ENCODE measurements around the gene PLD3. TPM values are rescaled to one million over a fixed set of nuclear protein-coding genes. Genes with fewer than 3 reads are reported as not detected.
"Not testable (repeated sequence)": the region's sequence is repeated elsewhere in the genome, so short reads cannot be mapped to it uniquely, and the experiment has no call there.

Gene PLD3
- total RNA-seq, 1 experiment from 2014 or later = 110 TPM

DNA sequence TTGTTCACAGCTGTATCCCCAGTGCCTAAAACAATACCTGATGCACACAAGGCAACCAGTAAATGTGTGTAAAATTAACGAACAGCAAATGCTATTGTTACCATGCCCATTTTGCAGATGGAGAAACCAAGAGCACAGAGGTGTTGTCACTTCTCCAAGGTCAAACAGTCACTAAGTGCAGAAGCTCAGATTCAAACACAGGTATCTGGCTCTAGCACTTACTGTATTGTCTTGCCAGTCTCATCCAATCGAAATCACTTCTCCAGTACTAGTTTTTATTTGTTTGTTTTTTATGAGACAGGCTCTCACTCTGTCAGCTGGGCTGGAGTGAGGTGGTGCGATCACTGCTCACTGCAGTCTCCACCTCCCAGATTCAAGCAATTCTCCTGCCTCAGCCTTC is 13.7 kb downstream of the PLD3 start:
- DNase-seq (ENCODE audit: extremely low read depth, low read depth) = no peak

DNA sequence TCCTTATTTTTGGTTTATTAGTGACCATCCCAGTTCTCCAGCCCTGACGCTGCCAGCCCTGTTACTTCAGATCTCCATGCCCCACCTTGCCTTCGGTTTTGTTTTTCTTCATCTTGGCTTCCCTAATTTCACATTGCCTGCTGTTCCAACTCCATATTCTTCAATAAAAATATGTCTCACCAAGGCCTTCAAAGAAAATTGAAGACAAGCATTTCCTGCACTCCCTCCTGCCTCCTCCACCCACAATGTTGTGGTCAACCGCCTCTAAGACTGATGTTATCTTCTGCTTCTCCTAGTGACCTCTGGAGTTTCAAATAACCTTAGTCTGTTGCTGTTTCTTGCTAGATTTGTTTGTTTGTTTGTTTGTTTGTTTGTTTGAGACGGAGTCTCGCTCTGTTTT is 14.6 kb downstream of the PLD3 start:
- DNase-seq (ENCODE audit: extremely low read depth, low read depth) = no peak

DNA sequence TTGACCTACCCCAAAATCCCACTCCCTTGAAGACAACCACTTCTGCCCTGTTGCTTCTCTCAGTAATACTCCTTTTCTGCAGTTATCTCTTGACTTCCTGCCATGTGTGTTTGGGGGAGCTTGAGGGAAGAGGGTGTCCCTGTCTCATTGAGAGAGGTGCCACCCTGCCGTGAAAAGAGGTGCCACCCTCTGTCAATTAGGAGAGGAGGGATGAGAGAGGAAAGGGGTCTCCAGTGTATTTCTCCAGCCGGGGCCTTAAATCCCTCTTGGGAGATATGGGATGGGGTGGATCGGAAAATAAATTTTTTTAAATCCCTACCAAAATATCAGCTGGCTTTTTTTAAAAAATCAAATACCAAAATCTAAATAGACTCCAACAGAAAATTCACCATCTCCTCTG is 16.5 kb downstream of the PLD3 start:
- no peak for DNase-seq (ENCODE audit: extremely low read depth, low read depth)

DNA sequence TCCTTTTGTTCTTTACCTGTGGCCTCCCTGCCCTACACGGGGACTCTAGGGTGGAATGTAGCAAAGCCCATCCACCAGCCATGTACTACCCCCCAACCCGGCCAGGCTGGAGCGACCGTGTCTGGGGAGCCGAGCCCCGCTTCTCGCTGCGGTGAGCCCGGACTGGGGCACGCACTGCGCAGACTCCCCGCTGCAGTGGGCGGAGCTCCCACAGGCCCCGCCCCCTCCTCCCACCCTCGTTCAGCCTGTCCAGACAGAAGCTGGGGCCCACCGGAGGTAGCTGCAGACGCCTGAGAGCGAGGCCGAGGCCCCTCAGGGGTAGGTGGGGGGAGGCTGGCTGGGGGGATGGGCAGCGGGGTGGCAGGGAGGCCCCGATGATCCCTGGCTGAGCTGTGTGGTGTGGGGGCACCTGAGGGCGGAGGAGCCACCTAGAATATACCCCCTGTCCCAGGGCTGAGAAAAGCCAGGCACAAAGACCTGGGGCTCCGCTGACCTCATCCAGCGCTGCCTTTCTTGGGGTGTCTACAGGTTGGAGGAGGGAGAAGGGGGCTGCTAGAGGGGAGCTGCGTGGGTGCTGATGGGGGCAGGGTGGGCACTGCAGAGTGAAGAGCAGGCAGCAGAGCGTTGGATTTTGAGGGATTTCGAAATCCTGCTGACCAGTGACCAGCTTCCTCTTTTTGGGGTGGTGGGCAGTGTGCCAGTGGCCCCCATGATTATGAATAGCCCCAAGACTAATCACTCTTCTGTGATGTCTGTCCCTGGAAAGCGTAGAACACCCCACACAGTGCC is 17.3 kb downstream of the PLD3 start:
- no peak for DNase-seq (ENCODE audit: extremely low read depth, low read depth)

DNA sequence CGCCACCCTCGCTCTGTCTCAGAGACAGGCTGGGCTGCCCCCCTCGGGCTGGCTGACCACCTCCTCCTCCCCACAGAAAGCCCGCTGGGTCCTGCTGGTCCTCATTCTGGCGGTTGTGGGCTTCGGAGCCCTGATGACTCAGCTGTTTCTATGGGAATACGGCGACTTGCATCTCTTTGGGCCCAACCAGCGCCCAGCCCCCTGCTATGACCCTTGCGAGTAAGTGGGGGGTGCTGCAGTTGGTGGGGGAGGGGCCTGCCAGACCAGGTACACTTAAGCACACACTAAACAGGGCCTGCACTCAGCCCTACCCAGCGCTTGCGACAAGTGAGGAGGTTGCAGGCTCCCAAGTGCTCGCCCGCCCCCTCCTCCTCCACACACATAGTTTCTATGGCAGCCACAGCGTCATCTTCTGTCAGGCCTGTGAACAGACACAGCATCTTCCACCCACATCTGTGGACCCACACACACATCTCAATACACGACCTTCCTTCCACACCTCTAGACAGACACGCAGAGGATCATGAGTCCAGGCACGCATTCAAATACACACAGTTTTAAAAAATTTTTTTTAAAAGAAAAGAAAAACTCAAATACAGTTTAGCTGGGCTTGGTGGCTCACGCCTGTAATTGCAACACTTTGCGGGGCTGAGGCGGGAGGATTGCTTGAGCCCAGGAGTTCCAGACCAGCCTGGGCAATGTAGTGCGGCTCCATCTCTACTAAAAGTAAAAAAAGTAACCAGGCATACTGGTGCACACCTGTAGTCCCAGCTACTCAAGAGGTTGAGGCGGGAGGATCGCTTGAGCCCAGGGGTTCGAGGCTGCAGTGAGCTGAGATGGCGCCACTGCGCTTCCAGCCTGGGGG is 18.4 kb downstream of the PLD3 start:
- DNase-seq (ENCODE audit: extremely low read depth, low read depth) = no peak

DNA sequence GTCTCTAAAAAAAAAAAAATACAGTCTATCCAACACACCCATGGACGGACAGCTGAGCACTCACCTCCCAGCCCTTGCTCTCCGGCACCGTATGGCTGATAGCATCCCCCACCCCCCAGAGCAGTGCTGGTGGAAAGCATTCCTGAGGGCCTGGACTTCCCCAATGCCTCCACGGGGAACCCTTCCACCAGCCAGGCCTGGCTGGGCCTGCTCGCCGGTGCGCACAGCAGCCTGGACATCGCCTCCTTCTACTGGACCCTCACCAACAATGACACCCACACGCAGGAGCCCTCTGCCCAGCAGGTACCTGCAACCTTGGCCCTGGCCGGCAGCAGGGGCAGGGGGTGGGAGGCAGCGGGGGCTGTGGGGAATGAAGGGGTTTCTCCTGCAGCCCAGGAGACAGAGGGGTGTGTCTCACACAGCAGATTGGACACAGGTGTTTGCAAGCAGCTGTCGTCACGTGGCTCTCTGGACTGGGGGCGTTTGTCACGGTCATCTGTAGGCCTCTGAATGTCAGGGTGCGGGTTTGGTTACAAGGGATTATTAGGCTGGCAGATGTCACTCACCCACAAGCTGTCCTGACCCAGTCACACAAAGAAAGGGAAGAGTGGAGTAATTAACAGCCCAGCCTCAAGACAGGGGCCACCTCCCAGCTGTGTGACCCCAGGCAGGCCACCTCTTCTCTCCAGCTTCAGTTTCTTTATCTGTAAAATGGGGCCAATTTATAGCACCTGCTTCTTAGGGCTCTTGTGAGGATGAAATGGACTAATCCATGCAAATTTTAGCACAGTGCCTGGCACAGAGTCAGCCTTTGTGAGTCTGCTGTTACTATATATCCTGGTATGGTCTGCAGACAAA is 19.3 kb downstream of the PLD3 start:
- DNase-seq (ENCODE audit: extremely low read depth, low read depth) = no peak

DNA sequence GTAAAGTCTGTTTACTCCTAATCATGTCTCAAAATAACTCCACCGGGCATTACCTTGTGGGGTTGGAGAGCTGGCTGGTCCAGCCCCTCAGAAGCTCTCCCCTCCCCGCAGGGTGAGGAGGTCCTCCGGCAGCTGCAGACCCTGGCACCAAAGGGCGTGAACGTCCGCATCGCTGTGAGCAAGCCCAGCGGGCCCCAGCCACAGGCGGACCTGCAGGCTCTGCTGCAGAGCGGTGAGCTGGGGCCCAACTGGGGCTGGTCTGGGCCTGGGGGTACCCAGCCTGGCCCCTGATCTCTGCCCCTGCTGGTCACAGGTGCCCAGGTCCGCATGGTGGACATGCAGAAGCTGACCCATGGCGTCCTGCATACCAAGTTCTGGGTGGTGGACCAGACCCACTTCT is 21.3 kb downstream of the PLD3 start:
- DNase-seq (ENCODE audit: extremely low read depth, low read depth) = no peak

DNA sequence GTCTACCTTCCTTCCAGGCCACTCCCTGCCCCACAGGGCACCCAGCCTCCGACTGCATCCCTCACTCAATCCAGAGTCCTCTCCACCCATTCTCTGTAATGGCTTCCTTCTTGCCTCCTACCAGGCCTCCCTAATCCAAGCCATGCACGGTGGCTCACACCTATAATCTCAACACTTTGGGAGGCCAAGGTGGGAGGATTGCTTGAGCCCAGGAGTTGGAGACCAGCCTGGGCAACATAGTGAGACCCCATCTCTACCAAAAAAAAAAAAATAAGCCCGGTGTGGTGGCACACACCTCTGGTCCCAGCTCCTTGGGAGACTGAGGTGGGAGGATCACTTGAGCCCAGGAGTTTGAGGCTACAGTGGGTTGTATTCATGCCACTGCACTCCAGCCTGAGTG is 21.8 kb downstream of the PLD3 start:
- DNase-seq (ENCODE audit: extremely low read depth, low read depth) = not testable (repeated sequence)

DNA sequence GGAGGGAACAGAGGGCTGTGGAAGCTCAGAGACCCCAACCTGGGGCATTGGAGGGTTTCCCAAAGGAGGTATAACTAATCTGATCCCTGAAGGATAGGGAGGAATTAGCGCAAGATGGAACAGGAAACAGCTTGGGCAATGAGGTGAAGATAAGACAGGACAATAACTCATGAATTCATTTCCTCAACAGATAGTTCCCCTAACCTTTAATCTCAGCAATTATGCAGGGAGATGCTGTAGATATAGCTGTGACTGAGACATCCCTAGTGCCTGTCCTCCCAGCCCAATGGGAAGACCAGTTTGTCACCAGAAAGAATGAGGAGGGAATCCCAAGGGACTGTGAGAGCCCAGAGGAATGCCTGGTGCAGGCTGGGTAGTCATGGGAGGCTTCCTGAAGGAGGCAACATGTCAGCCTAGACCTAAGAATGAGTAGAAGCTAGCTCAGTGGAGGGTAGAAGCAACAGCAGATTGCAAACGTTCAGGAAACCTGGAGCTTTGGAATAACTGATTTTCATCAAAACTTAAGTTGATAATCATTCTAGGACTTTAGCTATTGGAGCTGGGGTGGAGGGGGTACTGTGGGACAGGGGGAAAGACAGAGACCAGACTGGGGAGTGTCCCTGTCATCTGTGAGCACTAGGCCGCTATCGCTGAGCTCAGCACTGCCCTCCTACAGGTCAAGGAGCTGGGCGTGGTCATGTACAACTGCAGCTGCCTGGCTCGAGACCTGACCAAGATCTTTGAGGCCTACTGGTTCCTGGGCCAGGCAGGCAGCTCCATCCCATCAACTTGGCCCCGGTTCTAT is 22.7 kb downstream of the PLD3 start:
- no peak for DNase-seq (ENCODE audit: extremely low read depth, low read depth)

DNA sequence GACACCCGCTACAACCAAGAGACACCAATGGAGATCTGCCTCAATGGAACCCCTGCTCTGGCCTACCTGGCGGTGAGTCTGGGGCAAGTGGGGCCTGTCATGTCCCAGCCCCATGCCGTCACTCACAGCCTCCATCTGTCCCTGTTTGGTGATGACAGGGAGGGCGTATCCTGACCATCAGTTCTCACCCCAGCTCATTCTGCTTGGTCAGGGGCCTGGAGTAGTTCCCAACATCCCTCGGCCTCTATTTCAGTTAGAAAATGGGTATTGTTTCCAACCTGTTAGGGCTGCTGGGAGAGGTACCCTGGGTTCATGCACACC is 23.3 kb downstream of the PLD3 start:
- no peak for DNase-seq (ENCODE audit: extremely low read depth, low read depth)

DNA sequence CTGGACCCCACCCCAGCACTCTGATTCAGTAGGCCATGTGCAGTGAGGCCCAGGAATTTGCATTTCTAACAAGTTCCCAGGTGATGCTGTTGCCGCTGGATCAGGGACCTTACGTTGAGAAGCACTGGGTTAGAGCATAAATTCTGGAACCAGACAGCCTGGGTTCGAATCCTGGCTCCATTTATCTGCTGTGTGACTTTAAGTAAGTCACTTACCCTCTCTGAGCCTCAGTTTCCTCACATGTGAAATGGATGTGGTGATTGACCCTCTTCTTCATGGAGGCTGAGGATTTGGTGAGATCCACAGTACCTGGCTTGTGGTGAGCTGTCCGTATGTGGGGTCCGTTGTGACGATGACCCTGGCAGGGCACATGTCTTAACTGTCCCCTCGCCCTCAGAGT is 25.6 kb downstream of the PLD3 start:
- no peak for DNase-seq (ENCODE audit: extremely low read depth, low read depth)

DNA sequence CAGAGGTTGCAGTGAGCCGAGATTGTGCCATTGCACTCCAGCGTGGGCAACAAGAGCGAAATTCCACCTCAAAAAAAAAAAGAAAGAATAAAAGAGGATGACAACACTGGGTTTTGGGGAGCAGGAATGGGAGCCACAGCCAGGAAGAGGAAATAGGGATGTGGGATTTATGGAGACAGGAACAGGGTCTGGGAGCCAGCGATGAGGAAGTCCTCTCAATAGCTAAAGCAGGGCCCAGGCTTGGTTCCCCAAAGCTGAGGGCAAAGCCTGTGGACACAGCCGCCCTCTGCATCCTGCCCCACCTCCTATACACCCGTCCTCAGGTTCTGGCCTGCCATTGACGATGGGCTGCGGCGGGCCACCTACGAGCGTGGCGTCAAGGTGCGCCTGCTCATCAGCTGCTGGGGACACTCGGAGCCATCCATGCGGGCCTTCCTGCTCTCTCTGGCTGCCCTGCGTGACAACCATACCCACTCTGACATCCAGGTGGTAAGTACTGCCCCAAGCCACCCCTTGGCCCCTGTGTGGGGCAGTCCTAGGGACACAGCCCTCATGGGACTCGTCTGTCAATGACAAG is 27.9 kb downstream of the PLD3 start:
- DNase-seq (ENCODE audit: extremely low read depth, low read depth) = no peak

DNA sequence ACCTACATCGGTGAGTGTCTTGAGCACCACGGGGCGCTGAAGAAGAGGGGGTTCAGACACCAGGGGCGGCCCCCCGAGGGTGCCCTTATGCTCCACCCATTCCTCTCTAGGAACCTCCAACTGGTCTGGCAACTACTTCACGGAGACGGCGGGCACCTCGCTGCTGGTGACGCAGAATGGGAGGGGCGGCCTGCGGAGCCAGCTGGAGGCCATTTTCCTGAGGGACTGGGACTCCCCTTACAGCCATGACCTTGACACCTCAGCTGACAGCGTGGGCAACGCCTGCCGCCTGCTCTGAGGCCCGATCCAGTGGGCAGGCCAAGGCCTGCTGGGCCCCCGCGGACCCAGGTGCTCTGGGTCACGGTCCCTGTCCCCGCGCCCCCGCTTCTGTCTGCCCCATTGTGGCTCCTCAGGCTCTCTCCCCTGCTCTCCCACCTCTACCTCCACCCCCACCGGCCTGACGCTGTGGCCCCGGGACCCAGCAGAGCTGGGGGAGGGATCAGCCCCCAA is 29.4 kb downstream of the PLD3 start:
- DNase-seq (ENCODE audit: extremely low read depth, low read depth) = no peak

DNA sequence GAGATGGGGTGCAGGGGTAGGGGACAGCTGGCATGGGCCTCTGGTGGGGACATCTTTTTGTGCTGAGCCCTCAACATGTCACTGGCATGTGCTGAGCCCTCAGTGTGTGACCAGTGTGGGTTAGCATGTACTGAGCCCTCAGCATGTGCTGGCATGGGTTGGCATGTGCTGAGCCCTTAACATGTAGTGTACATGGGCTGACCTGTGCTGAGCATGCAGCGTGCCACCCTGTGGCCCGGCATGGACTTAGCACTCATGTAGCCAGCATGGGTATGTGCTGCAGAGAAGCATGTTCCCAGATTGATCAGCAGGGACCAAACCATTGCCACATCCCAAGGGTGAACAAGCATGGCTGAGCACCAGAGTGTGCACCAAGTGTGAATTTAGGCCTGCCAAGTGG is 30.0 kb downstream of the PLD3 start:
- no peak for DNase-seq (ENCODE audit: extremely low read depth, low read depth)

DNA sequence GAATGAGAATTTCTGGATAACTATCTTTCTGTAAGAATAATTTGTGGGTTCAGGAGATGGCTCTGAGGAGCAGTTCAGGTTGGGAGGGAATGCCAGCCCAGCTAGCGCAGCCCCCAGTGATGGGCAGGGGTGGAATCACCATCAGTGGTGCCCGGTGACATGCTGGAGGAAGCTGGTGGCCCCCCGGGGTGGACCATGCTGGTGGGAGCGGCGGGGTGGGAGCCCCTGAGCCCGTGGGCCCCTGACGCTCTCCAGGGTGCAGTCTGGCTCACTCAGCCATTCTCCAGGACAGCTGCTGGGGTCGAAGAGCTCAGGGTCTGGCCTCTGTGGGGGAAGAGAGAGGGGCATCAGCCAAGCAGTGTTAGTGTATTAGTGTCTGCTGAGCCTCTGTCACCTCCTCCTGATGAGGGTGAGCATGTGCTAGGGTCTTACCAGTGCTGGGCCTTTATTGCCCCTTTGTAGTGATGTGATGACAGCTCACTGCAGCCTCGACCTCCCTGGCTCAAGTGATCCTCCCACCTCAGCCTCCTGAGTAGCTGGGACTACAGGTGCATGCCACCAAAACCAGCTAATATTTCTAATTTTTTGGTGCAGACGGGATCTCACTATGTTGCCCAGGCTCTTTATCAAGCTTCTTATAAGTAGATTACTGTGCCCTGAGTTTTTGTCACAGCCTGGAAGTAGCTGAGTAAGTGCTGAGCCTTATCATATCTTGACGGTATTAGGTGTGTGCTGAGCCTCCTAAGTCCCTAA is 31.1 kb downstream of the PLD3 start:
- DNase-seq (ENCODE audit: extremely low read depth, low read depth) = no peak

DNA sequence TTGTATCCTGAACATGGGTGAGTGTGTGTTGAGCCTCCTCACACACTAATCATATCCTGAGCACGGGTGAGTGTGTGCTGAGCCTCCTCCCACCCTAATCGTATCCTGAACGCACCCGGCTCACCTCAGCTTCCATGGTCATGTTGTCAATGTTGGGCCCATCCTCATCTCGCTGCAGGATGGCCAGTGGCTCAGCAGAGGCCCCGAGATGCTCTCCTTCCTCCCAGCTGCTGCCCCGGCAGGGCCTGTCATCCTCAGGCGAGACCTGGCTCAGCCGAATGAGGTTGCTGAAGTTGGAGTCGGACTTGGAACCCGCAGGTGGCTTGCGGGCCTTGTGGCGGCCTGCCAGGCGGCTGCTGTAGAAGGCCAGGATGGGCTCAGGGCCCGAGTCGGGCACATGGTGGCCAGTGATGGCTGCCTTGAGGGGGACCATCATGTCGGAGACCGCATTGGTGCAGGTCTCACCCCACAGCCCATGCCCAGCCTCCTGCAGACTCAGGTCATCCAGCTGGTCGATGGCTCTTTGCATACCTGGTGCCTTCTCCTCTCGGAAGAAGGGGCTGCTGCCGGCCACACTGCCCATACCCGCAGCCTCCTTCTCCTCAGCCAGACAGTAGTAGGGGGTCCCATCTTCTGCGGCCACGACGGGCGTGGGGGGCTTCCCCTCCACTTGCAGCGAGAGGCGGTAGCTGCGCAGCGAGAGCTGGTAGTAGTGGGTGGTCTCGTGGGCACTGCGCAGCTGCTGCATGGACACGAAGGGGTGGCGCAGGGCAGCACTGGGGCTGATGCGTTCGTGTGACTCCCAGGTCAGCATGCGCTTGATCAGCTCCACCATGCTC is 31.9 kb downstream of the PLD3 start:
- DNase-seq (ENCODE audit: extremely low read depth, low read depth) = no peak

DNA sequence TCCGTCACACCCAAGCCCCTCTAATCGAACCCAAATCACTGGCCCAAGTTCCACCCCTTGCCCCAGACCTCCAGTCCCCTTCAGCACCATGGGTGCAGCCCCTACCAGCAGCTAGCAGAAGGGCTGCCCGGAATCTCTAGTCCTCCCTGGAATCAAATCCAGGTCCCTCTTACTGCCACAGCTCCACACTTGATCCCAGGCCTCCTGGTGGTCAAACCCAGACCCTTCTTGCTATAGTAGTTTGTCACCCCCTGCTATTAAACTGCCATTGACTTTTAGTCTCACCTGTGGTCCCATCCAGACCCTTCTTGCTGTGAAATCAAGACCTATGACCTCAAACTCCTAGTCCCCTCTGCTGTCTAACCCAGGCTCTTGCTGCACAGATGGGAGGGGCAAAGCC is 32.8 kb downstream of the PLD3 start:
- no peak for DNase-seq (ENCODE audit: extremely low read depth, low read depth)

DNA sequence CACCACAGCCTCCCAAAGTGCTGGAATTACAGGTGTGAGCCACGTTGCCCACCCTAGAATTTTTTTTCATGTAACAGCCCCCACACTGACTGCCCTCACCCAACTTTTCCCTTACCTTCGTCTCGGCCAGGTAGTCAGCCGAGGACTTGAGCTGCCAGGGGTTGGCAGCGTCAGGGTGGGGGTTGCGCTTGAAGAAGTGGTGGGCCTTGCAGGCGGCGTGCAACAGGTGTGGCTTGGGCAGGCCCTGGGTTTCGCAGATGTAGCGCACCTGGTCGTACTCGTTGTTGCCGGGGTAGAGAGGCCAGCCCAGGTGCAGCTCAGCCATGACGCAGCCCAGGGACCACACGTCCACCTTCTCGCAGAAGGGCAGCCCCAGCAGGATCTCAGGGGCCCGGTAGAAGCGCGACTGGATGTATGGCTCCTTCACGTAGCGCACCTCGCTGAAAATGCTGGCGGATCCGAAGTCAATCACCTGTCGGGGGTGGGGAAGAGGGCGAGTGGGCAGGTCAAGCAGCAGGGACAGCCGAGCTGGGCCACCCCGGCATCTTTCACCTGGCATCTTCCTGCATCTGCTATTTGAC is 35.3 kb downstream of the PLD3 start:
- DNase-seq (ENCODE audit: extremely low read depth, low read depth) = no peak
